ENCODE data around the gene ACTBL2. TPM values are rescaled to one million over a fixed set of nuclear protein-coding genes. Genes with fewer than 3 reads are reported as not detected.

Gene ACTBL2
- total RNA-seq, 4 donors from 2014 or later = 0.13 to 0.59 TPM; not detected in 2

DNA sequence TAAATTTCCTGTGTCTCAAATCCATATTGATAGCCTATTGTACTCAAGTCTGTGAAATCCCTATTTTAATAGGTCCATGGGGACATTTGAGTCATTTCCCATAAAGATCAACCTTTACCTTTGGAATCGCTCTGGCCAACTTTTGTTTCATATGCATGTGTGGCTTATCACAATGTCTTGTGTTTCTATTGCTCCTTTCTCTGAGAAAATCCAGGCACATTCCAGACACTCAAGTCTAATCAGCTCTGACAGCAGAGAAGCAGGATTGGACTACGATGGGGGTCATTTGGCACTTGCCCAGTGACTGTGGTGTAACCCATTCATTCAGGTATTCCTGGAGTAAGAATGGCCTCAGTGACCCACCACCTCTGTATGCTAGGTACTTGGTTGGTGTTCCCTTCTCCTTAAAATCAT is 48.4 kb downstream of the ACTBL2 start:
- H3K27me3 ChIP-seq = no peaks in the 10 kb centered on the region
- intact Hi-C loops (cut with DNase I) = no loop called here
- no peak overlapping the region for H3K27ac ChIP-seq
- no peaks in the 10 kb centered on the region for H3K36me3 ChIP-seq
- DNase-seq = peak in 1 of 2 donors; percentile 32
- H3K4me3 ChIP-seq (replicated peaks in 1 of 3) = no peak overlapping the region
- H3K4me1 ChIP-seq = no peaks in the 10 kb centered on the region
- no peak for TF ChIP-seq POLR2A (IDR thresholded peaks at IDR 0.05)
- H3K9me3 ChIP-seq = no peaks in the 10 kb centered on the region
- WGBS, 2 donors = 44 to 56% methylated on average over 2 of the region's 2 CpGs

DNA sequence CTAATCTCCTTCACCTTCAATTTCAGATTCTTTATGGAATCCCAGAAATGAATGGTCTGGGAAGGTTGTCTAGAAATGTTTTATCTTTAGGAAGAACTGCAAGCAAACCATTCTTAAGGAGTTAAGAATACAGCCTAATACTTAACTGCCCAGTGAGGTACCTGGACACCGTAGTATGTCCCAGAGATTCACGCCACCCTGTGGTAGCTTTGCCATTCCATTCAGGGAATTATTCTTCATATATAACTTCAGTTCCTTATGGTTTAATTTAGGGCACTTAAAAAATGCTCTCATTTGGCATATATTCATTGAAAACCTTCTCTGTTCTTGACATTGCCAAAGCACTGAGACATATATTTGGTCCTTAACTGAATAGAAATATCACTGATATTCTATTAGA is 49.7 kb downstream of the ACTBL2 start:
- intact Hi-C loops (cut with DNase I) = no loop called here
- WGBS, 2 donors = 74 to 78% methylated on average over 2 of the region's 2 CpGs

DNA sequence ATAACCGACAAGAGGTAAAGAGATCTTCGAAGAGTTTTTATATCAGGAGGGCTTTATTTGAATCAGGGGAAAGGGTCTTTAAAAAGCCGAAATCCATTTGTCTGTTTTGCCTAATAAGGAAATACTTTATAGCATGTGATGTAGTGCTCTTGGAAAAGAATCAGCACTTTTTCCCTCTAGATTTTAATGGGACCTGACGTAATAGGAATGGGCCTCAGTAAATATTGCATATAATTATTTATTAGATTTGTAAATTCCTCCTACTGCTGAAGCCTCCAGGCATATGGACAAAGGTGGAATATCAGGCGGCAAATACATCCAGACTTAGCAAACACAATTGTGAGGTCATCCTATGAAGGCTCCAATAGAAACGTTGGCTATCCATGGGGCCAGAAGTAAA is 50.9 kb downstream of the ACTBL2 start:
- H3K9me3 ChIP-seq = no peaks in the 10 kb centered on the region
- H3K27ac ChIP-seq = no peak overlapping the region
- intact Hi-C loops (cut with DNase I) = no loop called here
- no peak for DNase-seq
- H3K4me3 ChIP-seq (replicated peaks in 1 of 3) = no peak overlapping the region
- H3K27me3 ChIP-seq = no peaks in the 10 kb centered on the region
- 70 to 74% methylated on average over 6 of the region's 6 CpGs for WGBS, 2 donors
- no peak for TF ChIP-seq POLR2A (IDR thresholded peaks at IDR 0.05)
- TF ChIP-seq, protein P1, sequence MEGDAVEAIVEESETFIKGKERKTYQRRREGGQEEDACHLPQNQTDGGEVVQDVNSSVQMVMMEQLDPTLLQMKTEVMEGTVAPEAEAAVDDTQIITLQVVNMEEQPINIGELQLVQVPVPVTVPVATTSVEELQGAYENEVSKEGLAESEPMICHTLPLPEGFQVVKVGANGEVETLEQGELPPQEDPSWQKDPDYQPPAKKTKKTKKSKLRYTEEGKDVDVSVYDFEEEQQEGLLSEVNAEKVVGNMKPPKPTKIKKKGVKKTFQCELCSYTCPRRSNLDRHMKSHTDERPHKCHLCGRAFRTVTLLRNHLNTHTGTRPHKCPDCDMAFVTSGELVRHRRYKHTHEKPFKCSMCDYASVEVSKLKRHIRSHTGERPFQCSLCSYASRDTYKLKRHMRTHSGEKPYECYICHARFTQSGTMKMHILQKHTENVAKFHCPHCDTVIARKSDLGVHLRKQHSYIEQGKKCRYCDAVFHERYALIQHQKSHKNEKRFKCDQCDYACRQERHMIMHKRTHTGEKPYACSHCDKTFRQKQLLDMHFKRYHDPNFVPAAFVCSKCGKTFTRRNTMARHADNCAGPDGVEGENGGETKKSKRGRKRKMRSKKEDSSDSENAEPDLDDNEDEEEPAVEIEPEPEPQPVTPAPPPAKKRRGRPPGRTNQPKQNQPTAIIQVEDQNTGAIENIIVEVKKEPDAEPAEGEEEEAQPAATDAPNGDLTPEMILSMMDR (IDR thresholded peaks at IDR 0.05) = no peak
- no peaks in the 10 kb centered on the region for H3K4me1 ChIP-seq
- no peaks in the 10 kb centered on the region for H3K36me3 ChIP-seq

More for the DNA sequence above, 49.7 kb downstream of the ACTBL2 start:
- DNase-seq = peak; percentile 13 to 32
- Histone ChIP-seq H3K27ac (no peak overlapping the region), H3K27me3 (no peaks in the 10 kb centered on the region), H3K36me3 (no peaks in the 10 kb centered on the region), H3K9me3 (no peaks in the 10 kb centered on the region), H3K4me1 (no peaks in the 10 kb centered on the region), H3K4me3 (replicated peaks in 1 of 3) (no peak overlapping the region)
- no peak for TF ChIP-seq POLR2A (IDR thresholded peaks at IDR 0.05)
- TF ChIP-seq, protein P1 (IDR thresholded peaks at IDR 0.05) = peak in 3 of 6 experiments; percentile 10 to 31 (median 29)

Measured in thyroid gland (tissue), 4 donors.